ENCODE data around the gene ZNF195. TPM values are rescaled to one million over a fixed set of nuclear protein-coding genes. Genes with fewer than 3 reads are reported as not detected.

The ZNF195 gene
- polyA plus RNA-seq, 1 of the 3 experiments (the other 2 are of a cell fraction), result 13.2 TPM

DNA sequence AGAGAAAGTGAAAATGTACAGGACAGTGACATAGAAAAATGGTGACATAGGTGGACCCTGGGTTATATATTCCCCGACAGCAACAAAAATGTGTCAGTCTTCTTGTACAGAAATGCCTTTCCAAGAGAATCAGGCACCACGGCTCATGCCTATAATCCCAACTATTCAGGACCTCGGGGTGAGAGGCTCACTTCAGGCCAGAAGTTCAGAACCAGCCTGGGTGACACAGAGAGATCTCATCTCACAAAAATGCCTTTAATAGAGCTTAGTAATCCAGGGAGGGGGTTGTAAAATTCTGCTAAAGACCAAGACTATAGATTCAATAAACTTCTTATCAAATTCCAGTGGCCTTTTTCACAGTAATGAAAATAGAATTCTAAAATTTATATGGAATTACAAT is 10.7 kb downstream of the ZNF195 start:
- no peaks in the 10 kb centered on the region for H3K27me3 ChIP-seq (ENCODE audit: insufficient read depth)
- no peak for DNase-seq
- peaks cover 5% of the 10 kb centered on the region for H3F3A ChIP-seq (replicated peaks; ENCODE audit: insufficient read depth)
- WGBS (ENCODE audit: low lambda C conversion rate), result 94% methylated on average over 3 of the region's 3 CpGs
- H3K4me2 ChIP-seq, result no peak overlapping the region
- H3K9me2 ChIP-seq, result no peaks in the 10 kb centered on the region
- peaks cover 47% of the 10 kb centered on the region for H3K79me2 ChIP-seq (ENCODE audit: insufficient read depth)
- H3K4me3 ChIP-seq (ENCODE audit: low read depth in 2 of 2, low read length in 1 of 2), result no peak overlapping the region
- peaks cover 87 to 96% of the 10 kb centered on the region in 2 experiments for H3K36me3 ChIP-seq (replicated peaks in 1 of 2; ENCODE audit: control insufficient read depth in 1 of 2, insufficient read depth in 2 of 2, low read length in 1 of 2)
- H3K27ac ChIP-seq (ENCODE audit: low read depth in 2 of 2, low read length in 1 of 2), result no peak overlapping the region
- H3K4me1 ChIP-seq (ENCODE audit: control insufficient read depth in 1 of 2, insufficient read depth in 2 of 2, low read depth in 1 of 2, low read length in 1 of 2), result no peaks in the 10 kb centered on the region
- H3K9me3 ChIP-seq, result peaks cover 26% of the 10 kb centered on the region
- H3K9ac ChIP-seq, result no peak overlapping the region
- no peaks in the 10 kb centered on the region for H4K20me1 ChIP-seq (ENCODE audit: insufficient read depth)
- TF ChIP-seq RCOR1 (IDR thresholded peaks at IDR 0.05; ENCODE audit: low read length) (no peak), RAD21 (IDR thresholded peaks at IDR 0.05; ENCODE audit: low read length) (no peak), NFIC (IDR thresholded peaks at IDR 0.05; ENCODE audit: borderline replicate concordance) (no peak), GATA2 (CRISPR knock-in tag; IDR thresholded peaks at IDR 0.05) (no peak), SMC3 (IDR thresholded peaks at IDR 0.05; ENCODE audit: low read depth, low read length) (no peak), POLR2AphosphoS5 (IDR thresholded peaks at IDR 0.05; ENCODE audit: low read depth, low read length) (no peak)
- TF ChIP-seq, protein P1, sequence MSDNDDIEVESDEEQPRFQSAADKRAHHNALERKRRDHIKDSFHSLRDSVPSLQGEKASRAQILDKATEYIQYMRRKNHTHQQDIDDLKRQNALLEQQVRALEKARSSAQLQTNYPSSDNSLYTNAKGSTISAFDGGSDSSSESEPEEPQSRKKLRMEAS (IDR thresholded peaks at IDR 0.05; ENCODE audit: low read depth), result no peak
- no peak overlapping the region for H2AFZ ChIP-seq (ENCODE audit: low read depth)
- POLR2A ChIA-PET, result no interaction called here
- CTCF ChIA-PET, result interaction anchor here (2.3 kb wide), 1 partner anchor 27 kb away, joined by 11 read pairs; no protein-coding TSS in a partner anchor

DNA sequence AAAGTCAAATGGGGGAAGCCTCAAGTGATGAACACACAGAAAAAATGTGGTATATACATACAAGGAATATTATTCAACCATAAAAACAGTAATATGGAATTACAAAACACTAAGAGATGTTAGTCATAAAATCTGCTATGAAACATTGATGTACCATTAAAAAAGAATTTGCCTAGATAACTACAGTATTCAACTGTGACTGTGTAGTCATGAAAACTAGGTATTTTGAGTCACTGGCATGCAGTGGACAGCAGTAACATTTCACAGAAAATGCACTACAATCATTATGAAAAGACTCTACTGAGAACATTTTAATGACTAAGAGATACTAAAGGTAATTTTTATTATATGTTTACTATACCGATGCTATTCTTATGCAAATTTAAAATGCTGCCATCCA is 11.7 kb downstream of the ZNF195 start:
- Histone ChIP-seq H3K4me2 (no peak overlapping the region), H3K9me2 (no peaks in the 10 kb centered on the region), H2AFZ (ENCODE audit: low read depth) (no peak overlapping the region), H3K36me3 (replicated peaks in 1 of 2; ENCODE audit: control insufficient read depth in 1 of 2, insufficient read depth in 2 of 2, low read length in 1 of 2) (peaks cover 91 to 99% of the 10 kb centered on the region in 2 experiments), H3K9me3 (peaks cover 30% of the 10 kb centered on the region), H3K4me1 (ENCODE audit: control insufficient read depth in 1 of 2, insufficient read depth in 2 of 2, low read depth in 1 of 2, low read length in 1 of 2) (no peaks in the 10 kb centered on the region), H3K79me2 (ENCODE audit: insufficient read depth) (peaks cover 42% of the 10 kb centered on the region), H3K27ac (ENCODE audit: low read depth in 2 of 2, low read length in 1 of 2) (no peak overlapping the region), H4K20me1 (ENCODE audit: insufficient read depth) (no peaks in the 10 kb centered on the region), H3K27me3 (ENCODE audit: insufficient read depth) (no peaks in the 10 kb centered on the region), H3K9ac (no peak overlapping the region), H3K4me3 (ENCODE audit: low read depth in 2 of 2, low read length in 1 of 2) (no peak overlapping the region), H3F3A (replicated peaks; ENCODE audit: insufficient read depth) (peaks cover 5% of the 10 kb centered on the region)
- TF ChIP-seq, protein P2, sequence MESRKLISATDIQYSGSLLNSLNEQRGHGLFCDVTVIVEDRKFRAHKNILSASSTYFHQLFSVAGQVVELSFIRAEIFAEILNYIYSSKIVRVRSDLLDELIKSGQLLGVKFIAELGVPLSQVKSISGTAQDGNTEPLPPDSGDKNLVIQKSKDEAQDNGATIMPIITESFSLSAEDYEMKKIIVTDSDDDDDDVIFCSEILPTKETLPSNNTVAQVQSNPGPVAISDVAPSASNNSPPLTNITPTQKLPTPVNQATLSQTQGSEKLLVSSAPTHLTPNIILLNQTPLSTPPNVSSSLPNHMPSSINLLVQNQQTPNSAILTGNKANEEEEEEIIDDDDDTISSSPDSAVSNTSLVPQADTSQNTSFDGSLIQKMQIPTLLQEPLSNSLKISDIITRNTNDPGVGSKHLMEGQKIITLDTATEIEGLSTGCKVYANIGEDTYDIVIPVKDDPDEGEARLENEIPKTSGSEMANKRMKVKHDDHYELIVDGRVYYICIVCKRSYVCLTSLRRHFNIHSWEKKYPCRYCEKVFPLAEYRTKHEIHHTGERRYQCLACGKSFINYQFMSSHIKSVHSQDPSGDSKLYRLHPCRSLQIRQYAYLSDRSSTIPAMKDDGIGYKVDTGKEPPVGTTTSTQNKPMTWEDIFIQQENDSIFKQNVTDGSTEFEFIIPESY (IDR thresholded peaks at IDR 0.05; ENCODE audit: borderline replicate concordance, low read depth), result no peak
- no peak for TF ChIP-seq POLR2AphosphoS5 (IDR thresholded peaks at IDR 0.05; ENCODE audit: low read depth, low read length)
- WGBS (ENCODE audit: low lambda C conversion rate), result 98% methylated on average over 1 of the region's 1 CpG
- no peak for DNase-seq
- POLR2A ChIA-PET, result no interaction called here
- CTCF ChIA-PET, result no interaction called here

DNA sequence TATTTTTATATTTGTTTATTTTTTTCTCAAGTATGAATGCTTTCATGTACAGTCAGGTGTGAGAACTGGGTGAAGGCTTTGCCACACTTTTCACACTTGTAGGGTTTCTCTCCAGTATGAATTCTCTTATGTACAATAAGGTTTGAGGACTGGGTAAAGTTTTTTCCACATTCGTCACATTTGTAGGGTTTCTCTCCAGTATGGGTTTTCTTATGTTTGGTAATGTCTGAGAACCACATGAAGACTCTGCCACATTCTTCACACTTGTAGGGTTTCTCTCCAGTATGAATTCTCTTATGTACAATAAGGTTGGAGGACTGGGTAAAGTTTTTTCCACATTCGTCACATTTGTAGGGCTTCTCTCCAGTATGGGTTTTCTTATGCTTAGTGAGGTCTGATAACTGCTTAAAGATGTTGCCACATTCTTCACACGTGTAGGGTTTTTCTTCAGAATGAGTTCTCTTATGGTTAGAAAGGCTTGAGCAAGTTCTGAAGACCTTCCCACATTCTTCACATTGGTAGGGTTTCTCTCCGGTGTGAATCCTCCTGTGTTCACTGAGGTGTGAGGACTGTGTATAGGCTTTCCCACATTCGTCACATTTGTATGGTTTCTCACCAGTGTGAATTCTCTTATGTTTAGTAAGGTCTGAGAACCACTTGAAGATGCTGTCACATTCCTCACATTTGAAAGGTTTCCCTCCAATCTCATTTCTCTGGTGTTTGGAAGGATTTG is 19.7 kb downstream of the ZNF195 start:
- Histone ChIP-seq H3K36me3 (replicated peaks in 1 of 2; ENCODE audit: control insufficient read depth in 1 of 2, insufficient read depth in 2 of 2, low read length in 1 of 2) (peaks cover 63 to 70% of the 10 kb centered on the region in 2 experiments), H3K4me3 (ENCODE audit: low read depth in 2 of 2, low read length in 1 of 2) (peak overlapping the region in 1 of 2 experiments; percentile 17; a peak in 1 of 4 replicates), H3K4me2 (no peak overlapping the region), H3K79me2 (ENCODE audit: insufficient read depth) (peaks cover 14% of the 10 kb centered on the region), H3K4me1 (ENCODE audit: control insufficient read depth in 1 of 2, insufficient read depth in 2 of 2, low read depth in 1 of 2, low read length in 1 of 2) (no peaks in the 10 kb centered on the region), H3K9ac (no peak overlapping the region), H3K27me3 (ENCODE audit: insufficient read depth) (no peaks in the 10 kb centered on the region), H3K9me3 (peaks cover 41% of the 10 kb centered on the region), H3F3A (replicated peaks; ENCODE audit: insufficient read depth) (peaks cover under 1% of the 10 kb centered on the region), H2AFZ (ENCODE audit: low read depth) (no peak overlapping the region), H3K27ac (ENCODE audit: low read depth in 2 of 2, low read length in 1 of 2) (no peak overlapping the region), H4K20me1 (ENCODE audit: insufficient read depth) (no peaks in the 10 kb centered on the region), H3K9me2 (no peaks in the 10 kb centered on the region)
- CTCF ChIA-PET, result no interaction called here
- 95% methylated on average over 5 of the region's 5 CpGs for WGBS (ENCODE audit: low lambda C conversion rate)
- DNase-seq, result no peak
- POLR2A ChIA-PET, result no interaction called here
- TF ChIP-seq, protein P2 (IDR thresholded peaks at IDR 0.05; ENCODE audit: borderline replicate concordance, low read depth), result no peak
- TF ChIP-seq, protein P3, sequence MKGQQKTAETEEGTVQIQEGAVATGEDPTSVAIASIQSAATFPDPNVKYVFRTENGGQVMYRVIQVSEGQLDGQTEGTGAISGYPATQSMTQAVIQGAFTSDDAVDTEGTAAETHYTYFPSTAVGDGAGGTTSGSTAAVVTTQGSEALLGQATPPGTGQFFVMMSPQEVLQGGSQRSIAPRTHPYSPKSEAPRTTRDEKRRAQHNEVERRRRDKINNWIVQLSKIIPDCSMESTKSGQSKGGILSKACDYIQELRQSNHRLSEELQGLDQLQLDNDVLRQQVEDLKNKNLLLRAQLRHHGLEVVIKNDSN (IDR thresholded peaks at IDR 0.05; ENCODE audit: borderline replicate concordance, low read depth), result no peak
- no peak for TF ChIP-seq FOXM1 (IDR thresholded peaks at IDR 0.05; ENCODE audit: low read depth)
- no peak for TF ChIP-seq CHD2 (IDR thresholded peaks at IDR 0.05; ENCODE audit: low read length, partially characterized antibody)
- TF ChIP-seq RAD21 (IDR thresholded peaks at IDR 0.05; ENCODE audit: low read length), result no peak
- no peak for TF ChIP-seq EZH2phosphoT487 (IDR thresholded peaks at IDR 0.05; ENCODE audit: borderline replicate concordance, low read depth)
- TF ChIP-seq ELF1 (IDR thresholded peaks at IDR 0.05), result no peak
- no peak for TF ChIP-seq TEAD4 (IDR thresholded peaks at IDR 0.05; ENCODE audit: borderline replicate concordance, insufficient read depth)

Measured in SK-N-SH (cell line).